HEK293 (cell line): ENCODE measurements around the gene DMBT1.

ENCODE experiments used
- CTCF ChIP-seq: fragments of 450-650 bp; formaldehyde crosslinking; IDR thresholded peaks from 2 replicates; pipeline ENCODE4 v1.5.1; 2016; ENCODE audit warnings: missing biosample characterization, missing genetic modification characterization
- HOXC10 ChIP-seq: sonication (generic); formaldehyde crosslinking; IDR thresholded peaks from 2 replicates; pipeline ENCODE4 v1.8.1; 2023; ENCODE audit warnings: mild to moderate bottlenecking, missing genetic modification reagents
- ZNF530 ChIP-seq: fragments of 450-650 bp; formaldehyde crosslinking; IDR thresholded peaks from 2 replicates; pipeline ENCODE4 v1.5.1; 2016; ENCODE audit warnings: low read depth, missing biosample characterization, missing genetic modification characterization

GRCh38 chr10:122590153-122590552 is 29.6 kb downstream of the DMBT1 start:
- no peak for TF ChIP-seq ZNF530 (tag by site-specific recombination)
- no peak for TF ChIP-seq HOXC10
- TF ChIP-seq CTCF = no peak
